Occipital lobe (tissue), 2 donors: ENCODE results near the gene KDM8. TPM values are rescaled to one million over a fixed set of nuclear protein-coding genes. Genes with fewer than 3 reads are reported as not detected.

Source experiments
- DNase-seq: peaks from one replicate; lab custom pipeline; 2025; lab: John Stamatoyannopoulos, UW
- total RNA-seq: library from RNA; depleted of rRNA; stranded (reverse); fragments of >200 nt; gene quantifications from one replicate; pipeline ENCODE4 v1.2.3, GENCODE V29; 2014

The KDM8 gene
- 1.9 TPM for total RNA-seq

- peak; percentile 96 for DNase-seq
Measured at GRCh38 chr16:27203507-27204311, at the start of gene KDM8. Gene KDM8 (plus strand): TSS chr16:27203526. CDS start chr16:27210124, 6,598 bp downstream.

GRCh38 chr16:27154705-27155521, 48.4 kb upstream of the KDM8 start:
- DNase-seq = no peak

GRCh38 chr16:27156579-27156978, 46.7 kb upstream of the KDM8 start:
- no peak for DNase-seq

GRCh38 chr16:27161398-27161797, 41.9 kb upstream of the KDM8 start:
- no peak for DNase-seq

- DNase-seq = no peak
Measured at GRCh38 chr16:27164352-27164751, 39.0 kb upstream of the KDM8 start.

GRCh38 chr16:27165576-27165975, 37.8 kb upstream of the KDM8 start:
- no peak for DNase-seq

GRCh38 chr16:27168790-27169189, 34.5 kb upstream of the KDM8 start:
- DNase-seq = no peak

- no peak for DNase-seq
Measured at GRCh38 chr16:27169511-27170071, 33.7 kb upstream of the KDM8 start.

GRCh38 chr16:27171584-27171983, 31.7 kb upstream of the KDM8 start:
- DNase-seq = no peak

- DNase-seq = no peak
Measured at GRCh38 chr16:27174007-27174406, 29.3 kb upstream of the KDM8 start.

GRCh38 chr16:27174798-27175197, 28.5 kb upstream of the KDM8 start:
- no peak for DNase-seq

- no peak for DNase-seq
Measured at GRCh38 chr16:27175888-27176287, 27.4 kb upstream of the KDM8 start.

GRCh38 chr16:27177031-27177774, 26.1 kb upstream of the KDM8 start:
- no peak for DNase-seq

GRCh38 chr16:27179500-27180072, 23.7 kb upstream of the KDM8 start:
- DNase-seq = no peak

GRCh38 chr16:27181019-27181790, 22.1 kb upstream of the KDM8 start:
- no peak for DNase-seq

- no peak for DNase-seq
Measured at GRCh38 chr16:27182906-27183405, 20.4 kb upstream of the KDM8 start.

GRCh38 chr16:27185776-27186130, 17.6 kb upstream of the KDM8 start:
- no peak for DNase-seq

GRCh38 chr16:27188633-27189032, 14.7 kb upstream of the KDM8 start:
- DNase-seq = no peak

- no peak for DNase-seq
Measured at GRCh38 chr16:27189335-27189972, 13.9 kb upstream of the KDM8 start.

GRCh38 chr16:27190316-27190871, 12.9 kb upstream of the KDM8 start:
- DNase-seq = no peak
